GM04503 (cell line): Measurements from ENCODE around the gene CYFIP1.

ENCODE experiments used
- DNase-seq: peaks from one replicate; pipeline ENCODE4 v3.0.0-alpha.2; 2012; ENCODE audit warnings: low read depth

CYFIP1 gene

GRCh38 chr15:22967084-22967770 is 12.9 kb downstream of the CYFIP1 start:
- DNase-seq, result no peak

- no peak for DNase-seq
Observed at GRCh38 chr15:22966321-22967083, 13.7 kb downstream of the CYFIP1 start.

GRCh38 chr15:22963641-22964040 is 16.5 kb downstream of the CYFIP1 start:
- DNase-seq, result no peak

- no peak for DNase-seq
Observed at GRCh38 chr15:22962611-22963010, 17.6 kb downstream of the CYFIP1 start.

- DNase-seq, result no peak
Observed at GRCh38 chr15:22961762-22962161, 18.4 kb downstream of the CYFIP1 start.

DNA sequence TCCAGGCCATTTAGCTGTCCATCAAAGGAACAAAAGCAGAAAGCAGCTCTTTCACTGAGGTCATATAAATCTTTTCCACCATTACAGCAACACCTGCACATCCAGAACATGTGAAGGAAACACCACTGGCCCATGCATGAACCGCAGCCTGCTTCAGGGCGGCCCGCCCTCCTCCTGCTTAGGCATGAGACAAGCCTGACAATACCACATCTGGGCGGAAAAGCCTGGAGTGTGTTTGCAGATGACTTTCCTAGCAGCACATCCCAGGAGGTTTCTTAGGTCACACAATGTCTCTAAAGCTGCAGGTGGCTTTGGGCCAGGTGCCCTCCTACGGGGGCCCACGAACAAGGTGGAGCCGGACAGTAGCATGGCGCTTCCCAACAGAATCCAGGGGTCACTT is 19.6 kb downstream of the CYFIP1 start:
- no peak for DNase-seq

- DNase-seq, result no peak
Observed at GRCh38 chr15:22960126-22960525, 20.0 kb downstream of the CYFIP1 start.

DNA sequence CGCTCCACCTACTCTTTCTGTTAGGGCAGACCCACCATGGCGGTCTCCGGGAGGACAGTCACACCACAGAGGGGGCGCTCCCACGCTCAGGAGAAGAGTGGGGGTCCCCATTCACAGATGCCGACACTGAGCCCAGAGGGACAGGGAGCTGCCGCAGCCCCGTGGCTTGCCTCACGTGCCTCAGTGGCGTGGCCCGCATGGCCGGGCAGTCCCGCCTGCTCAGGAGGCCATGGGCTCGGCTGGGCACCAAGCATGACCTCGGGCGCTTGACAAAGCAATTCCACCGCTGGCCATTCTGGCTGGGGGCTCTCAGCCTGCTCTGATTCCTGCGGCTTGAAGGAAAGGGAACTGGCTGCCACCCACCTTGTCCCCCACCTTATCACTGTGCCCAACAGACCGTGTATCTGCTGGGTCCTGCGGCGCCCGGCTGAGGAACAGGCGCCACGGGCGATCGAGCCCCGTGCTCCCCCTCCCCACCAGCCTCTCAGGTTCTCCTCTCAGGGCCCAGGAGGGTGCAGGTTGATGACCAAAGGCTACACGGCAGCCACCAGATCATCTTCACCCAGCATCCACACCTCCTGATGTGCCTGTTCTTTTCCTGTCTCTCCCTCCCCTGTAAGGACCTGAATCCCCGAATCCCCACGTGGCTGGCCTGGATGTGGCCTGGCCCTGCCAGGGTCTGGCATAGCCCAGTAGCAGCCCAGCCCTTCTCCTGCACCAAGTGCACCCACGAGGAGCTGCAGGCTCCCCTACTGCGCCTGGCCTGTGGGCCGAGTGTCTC is 20.7 kb downstream of the CYFIP1 start:
- no peak for DNase-seq

DNA sequence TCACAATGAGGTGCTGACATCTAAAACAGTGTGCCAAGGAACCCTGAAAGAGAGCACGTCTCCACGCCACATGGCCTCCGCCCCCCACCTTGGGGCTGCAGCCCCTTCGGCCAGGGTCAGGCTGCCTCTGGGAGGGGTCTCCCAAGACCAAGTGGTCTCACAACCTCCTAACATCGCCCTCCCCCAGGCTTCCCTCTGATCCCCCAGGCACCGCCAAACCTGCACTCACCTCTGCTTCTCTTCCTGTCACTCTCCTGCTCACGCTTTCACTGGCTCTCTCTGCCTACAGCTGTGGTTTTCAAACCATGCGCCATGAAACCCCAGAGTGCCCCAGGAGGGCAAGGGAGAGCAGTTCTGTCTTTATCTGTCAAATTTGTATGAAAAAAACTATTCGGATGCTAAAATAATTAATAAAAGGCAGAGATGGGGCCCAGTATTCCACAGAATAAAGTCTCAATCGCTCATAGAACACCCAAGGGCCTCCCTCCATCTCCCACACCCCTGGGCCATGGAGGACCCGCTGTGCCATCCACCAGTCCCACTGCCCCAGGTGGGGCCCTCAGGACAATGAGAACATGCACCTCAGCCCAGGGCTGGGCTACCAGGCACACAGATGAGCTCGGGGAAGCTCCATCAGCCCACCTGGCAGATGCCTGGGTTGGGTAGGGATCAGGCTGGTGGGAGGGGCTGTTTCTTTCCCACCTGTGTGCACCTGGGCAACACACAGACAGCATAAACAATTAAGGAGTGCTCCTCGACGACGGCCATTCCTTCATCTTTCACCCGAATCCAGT is 21.5 kb downstream of the CYFIP1 start:
- DNase-seq, result no peak

GRCh38 chr15:22956978-22957260 is 23.2 kb downstream of the CYFIP1 start:
- no peak for DNase-seq

DNA sequence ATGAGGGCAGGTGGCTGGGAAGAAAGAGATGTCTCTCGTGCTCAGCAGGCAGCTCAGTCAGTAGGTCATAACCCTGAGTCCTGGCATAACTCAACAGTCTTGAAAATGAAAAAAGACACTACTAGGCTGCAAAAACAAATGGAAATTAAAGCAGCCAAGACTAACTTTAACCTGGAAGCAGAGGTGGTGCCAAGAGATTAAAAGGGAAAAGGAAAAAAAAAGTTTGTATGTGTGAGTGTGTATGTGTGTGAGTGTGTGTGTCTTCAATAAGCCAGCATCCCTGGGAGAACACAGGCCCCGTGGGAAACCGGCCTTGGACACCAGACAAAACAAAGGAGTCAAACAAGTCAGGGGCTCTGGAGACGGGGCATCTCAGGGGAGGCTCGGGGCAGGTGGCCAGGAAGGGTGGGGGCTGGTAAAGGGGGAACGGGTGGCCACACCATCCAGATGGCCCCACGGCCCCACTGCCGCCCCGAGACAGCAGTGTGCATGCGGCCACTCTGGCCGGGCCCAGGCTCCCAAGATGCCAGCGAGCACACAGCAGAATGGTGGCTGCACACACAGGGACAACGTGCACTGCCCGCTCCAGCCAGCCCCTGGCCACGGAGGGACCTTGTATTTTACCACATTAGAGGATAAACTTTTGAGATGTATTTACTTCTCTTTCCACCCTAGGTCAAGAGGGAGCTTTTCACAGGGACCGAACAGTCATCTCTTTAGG is 23.8 kb downstream of the CYFIP1 start:
- no peak for DNase-seq

GRCh38 chr15:22955544-22956119 is 24.5 kb downstream of the CYFIP1 start:
- no peak for DNase-seq

DNA sequence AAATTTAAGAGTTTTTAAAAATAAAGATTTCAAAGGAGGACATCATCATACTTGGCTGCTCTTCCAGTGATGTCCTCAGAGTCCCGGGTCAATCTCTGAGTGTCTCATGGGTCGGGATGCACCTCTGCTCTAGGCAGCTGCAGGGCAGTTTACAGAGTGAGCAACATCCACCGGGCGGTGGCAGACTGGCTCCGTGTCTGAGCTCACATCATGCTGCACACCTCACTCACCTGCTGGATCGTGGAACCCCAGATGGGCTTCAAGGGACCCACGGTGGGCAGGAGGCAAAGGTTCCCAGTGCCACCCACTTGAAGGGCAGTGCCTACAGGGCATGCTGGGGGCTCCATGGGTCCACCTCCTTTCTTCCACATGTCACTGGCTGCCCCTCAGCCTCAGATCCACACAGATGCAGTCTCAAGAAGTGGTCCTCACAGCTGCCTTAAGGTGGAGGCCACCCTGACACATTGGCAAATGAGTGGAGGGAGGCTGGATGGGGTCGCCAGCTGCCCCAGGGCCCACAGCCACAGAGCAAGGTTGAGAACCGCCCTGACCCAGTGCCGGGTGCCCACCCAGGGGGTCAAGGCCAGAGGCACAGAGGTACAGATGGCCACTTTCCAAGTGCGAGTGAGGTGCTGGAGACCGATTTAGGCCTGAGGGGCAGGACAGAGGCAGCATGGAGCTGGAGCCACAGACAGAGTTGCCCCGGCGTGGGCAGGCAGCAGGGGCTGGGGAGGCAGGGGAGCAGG is 25.2 kb downstream of the CYFIP1 start:
- no peak for DNase-seq

DNA sequence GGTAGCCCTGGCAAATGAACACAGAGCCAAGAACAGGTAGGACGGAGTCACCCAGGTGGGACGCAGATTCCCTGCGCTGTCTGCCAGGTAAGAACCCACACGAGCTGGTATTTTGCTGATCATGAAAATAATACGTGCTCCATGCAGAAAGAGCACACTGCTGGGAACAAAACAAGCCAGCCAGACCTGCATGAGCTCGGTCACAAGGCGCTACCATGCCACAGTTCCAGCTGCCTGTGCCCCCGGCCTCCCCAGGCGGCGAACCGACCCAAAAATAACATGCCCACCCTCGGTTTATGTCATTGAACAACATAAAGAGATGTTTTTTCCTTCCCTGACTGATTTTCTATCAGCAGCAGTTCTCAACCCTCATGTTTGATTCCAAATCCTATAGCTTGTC is 25.8 kb downstream of the CYFIP1 start:
- DNase-seq, result no peak

DNA sequence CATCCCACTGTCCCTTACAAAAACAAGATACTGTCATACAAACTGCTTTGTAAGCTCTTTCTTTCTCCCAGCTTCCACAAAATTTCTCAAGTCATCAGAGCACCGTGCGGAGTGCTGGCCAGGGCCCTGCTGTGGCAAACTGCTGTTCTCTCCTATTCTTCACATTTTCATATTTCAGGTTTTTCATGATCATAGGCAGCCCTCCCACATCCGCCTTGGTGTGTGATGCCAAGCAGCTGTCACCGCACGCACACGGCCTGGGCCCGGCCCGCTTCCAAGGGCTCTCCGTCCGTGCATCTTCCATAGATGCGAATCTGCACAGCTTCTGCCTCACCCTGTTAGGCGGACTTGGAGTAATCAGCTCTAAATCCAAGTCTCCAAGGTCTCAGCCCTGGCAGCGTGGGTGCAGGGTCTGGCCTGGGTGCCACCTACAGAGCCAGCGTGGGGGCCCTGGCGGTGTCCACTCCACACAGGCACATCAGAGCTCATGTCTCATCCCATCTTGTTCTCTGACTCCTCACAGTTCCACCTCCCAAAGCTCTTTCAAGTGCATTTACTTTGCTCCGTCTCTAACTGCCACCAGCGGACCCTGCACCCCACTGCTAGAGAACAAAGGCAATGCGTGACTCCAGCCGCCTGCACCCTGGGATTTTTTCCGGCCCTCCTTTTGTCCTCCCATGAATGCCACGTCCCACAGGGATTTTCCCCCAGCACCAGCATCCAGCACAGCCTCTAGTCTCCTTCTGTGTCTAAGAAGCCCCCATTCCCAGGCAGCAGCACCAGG is 27.2 kb downstream of the CYFIP1 start:
- DNase-seq, result no peak

DNA sequence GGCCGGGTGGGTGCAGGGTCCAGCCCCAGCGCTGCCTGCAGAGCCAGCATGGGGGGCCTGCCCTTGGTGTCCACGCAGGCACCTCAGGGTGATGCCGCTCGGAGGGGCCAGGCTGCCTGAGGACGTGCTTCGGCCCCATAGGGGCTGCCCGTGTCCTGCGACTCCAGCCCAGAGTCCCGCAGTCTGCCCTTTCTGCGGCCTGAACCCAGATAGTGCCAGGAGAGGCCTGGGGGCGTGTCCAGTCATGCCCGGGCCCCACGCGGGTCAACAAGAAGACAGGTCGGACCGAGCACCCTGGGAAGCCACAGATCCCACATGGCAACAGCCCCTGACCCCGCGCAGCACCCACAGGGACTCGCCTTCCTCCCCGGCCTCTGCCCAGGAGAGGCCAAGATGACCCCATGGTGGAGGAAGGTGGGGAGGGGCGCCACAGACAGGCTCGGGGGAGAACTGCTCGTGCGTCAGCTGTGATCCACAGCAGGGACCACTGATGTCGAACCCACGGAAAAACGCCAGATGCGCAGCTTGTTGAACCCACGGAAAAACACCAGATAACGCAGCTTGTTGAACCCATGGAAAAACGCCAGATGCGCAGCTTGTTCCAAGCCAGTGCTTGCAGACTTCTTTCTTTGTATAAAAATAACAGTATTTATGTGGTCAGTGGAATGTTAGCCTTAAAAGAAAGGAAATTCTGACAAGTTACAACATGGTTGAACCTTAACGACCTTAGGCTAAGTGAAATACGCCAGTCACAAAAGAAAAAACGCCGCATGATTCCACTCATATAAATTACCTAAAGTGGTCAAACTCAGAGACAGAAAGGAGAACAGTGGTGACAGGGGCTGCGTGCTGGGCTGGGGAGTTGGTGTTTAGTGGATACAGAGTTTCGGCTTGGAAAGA is 28.5 kb downstream of the CYFIP1 start:
- DNase-seq, result no peak

DNA sequence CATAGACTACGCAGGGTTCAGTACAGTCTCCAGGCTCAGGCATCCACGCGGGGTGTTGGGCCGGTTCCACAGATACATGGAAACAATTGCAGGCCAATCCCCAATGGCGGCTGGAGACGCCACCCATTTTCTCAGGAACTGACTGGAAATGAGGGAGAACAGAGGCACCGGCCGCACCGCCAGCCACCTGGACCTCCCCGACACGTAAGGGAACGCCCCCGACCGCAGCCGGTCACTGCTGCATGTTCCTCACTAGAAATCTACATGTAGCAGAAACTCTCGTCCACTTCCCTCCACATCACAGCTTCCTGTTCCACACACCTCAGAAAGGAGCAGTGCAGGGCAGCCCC is 29.2 kb downstream of the CYFIP1 start:
- DNase-seq, result no peak

GRCh38 chr15:22950256-22950990 is 29.7 kb downstream of the CYFIP1 start:
- DNase-seq, result no peak
